Neural progenitor cell (in vitro differentiated cells): ENCODE measurements around the gene NIN.

Experiments
- EZH2 ChIP-seq: fragments of 200-600 bp; sonication (generic); IDR thresholded peaks from 2 replicates; pipeline ENCODE4 v1.6.1; 2017; ENCODE audit warnings: antibody characterized with exemption, mild to moderate bottlenecking, moderate library complexity
- TF ChIP-seq, protein P1 (sequence below): fragments of 200-600 bp; sonication (generic); IDR thresholded peaks from 2 replicates; pipeline ENCODE4 v1.5.1; 2017; ENCODE audit warnings: antibody characterized with exemption, mild to moderate bottlenecking

DNA sequence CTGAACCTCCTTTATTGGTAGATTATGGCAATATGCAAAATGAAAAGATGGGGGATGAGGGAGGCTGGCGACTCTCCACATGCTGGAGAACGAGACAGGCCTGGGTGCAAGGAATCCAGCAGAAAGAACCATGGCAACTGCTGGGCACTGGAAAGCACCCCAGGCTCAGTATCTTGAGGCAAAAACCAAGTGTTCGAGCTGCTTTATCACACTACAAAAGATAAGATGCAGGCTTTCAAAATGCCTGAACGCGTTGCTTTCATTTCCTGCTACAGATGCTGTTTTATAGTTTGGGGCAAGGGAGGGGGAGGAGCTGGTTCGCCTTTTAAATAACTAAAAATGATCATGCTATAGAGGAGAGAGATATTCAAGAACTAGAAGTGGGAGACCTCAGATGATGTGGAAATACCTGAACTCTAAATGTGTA is 38.9 kb downstream of the NIN start:
- TF ChIP-seq, protein P1, sequence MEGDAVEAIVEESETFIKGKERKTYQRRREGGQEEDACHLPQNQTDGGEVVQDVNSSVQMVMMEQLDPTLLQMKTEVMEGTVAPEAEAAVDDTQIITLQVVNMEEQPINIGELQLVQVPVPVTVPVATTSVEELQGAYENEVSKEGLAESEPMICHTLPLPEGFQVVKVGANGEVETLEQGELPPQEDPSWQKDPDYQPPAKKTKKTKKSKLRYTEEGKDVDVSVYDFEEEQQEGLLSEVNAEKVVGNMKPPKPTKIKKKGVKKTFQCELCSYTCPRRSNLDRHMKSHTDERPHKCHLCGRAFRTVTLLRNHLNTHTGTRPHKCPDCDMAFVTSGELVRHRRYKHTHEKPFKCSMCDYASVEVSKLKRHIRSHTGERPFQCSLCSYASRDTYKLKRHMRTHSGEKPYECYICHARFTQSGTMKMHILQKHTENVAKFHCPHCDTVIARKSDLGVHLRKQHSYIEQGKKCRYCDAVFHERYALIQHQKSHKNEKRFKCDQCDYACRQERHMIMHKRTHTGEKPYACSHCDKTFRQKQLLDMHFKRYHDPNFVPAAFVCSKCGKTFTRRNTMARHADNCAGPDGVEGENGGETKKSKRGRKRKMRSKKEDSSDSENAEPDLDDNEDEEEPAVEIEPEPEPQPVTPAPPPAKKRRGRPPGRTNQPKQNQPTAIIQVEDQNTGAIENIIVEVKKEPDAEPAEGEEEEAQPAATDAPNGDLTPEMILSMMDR, result no peak
- TF ChIP-seq EZH2, result no peak
